H9 (cell line): ENCODE measurements around the gene PHF20. TPM values are rescaled to one million over a fixed set of nuclear protein-coding genes. Genes with fewer than 3 reads are reported as not detected.

ENCODE experiments used
- DNase-seq: peaks from one replicate; pipeline ENCODE4 v3.0.0-alpha.2; 2017
- H2AFZ ChIP-seq: one replicate; pipeline ENCODE4 v1.6.1; 2013; ENCODE audit warnings: mild to moderate bottlenecking, low read length, control low read depth, moderate library complexity
- H2AK5ac ChIP-seq: 2 replicates; pipeline ENCODE4 v1.6.1; 2013; ENCODE audit warnings: low read length, control low read depth, mixed read lengths; ENCODE audit not compliant: insufficient read length
- H2BK120ac ChIP-seq: one replicate; pipeline ENCODE4 v1.6.1; 2013; ENCODE audit warnings: low read depth, mild to moderate bottlenecking, low read length, control low read depth, inconsistent platforms; ENCODE audit not compliant: poor library complexity, severe bottlenecking
- H2BK12ac ChIP-seq: 2 replicates; pipeline ENCODE4 v1.6.1; 2013; ENCODE audit warnings: low read length, control low read depth, mixed read lengths, low read depth; ENCODE audit not compliant: insufficient read length
- H2BK15ac ChIP-seq: 2 replicates; pipeline ENCODE4 v1.6.1; 2013; ENCODE audit warnings: low read depth, low read length, control low read depth
- H2BK20ac ChIP-seq: one replicate; pipeline ENCODE4 v1.6.1; 2013; ENCODE audit warnings: low read depth, mild to moderate bottlenecking, low read length, control low read depth, inconsistent platforms; ENCODE audit not compliant: poor library complexity, severe bottlenecking
- H2BK5ac ChIP-seq: 2 replicates; pipeline ENCODE4 v1.6.1; 2013; ENCODE audit warnings: low read length, control low read depth, mixed read lengths; ENCODE audit not compliant: insufficient read length
- H3K14ac ChIP-seq: 2 replicates; pipeline ENCODE4 v1.6.1; 2013; ENCODE audit warnings: low read length, control low read depth; ENCODE audit not compliant: insufficient read depth
- H3K18ac ChIP-seq: 2 replicates; pipeline ENCODE4 v1.6.1; 2013; ENCODE audit warnings: low read depth, mild to moderate bottlenecking, mixed read lengths, low read length, control low read depth; ENCODE audit not compliant: insufficient read length
- H3K23ac ChIP-seq: 2 replicates; pipeline ENCODE4 v1.6.1; 2013; ENCODE audit warnings: low read length, control low read depth, mixed read lengths, low read depth; ENCODE audit not compliant: insufficient read length
- H3K23me2 ChIP-seq: 2 replicates; pipeline ENCODE4 v1.6.1; 2013; ENCODE audit warnings: low read depth, mild to moderate bottlenecking, mixed read lengths, low read length, control low read depth; ENCODE audit not compliant: insufficient read length, poor library complexity, severe bottlenecking
- H3K27ac ChIP-seq: 2 replicates; pipeline ENCODE4 v1.5.1; 2013; ENCODE audit warnings: low read length, control low read depth, mixed read lengths, low read depth; ENCODE audit not compliant: insufficient read length
- H3K27me3 ChIP-seq: 2 replicates; pipeline ENCODE4 v1.6.1; 2013; ENCODE audit warnings: low read length, control low read depth, inconsistent platforms; ENCODE audit not compliant: insufficient read depth
- H3K4ac ChIP-seq: 2 replicates; pipeline ENCODE4 v1.6.1; 2013; ENCODE audit warnings: low read depth, mild to moderate bottlenecking, control low read depth, inconsistent platforms, low read length, moderate library complexity
- H3K4me1 ChIP-seq: 2 replicates; pipeline ENCODE4 v1.6.1; 2013; ENCODE audit warnings: low read length, control low read depth, inconsistent platforms; ENCODE audit not compliant: insufficient read depth
- H3K4me2 ChIP-seq: 2 replicates; pipeline ENCODE4 v1.6.1; 2013; ENCODE audit warnings: low read length, control low read depth, mixed read lengths; ENCODE audit not compliant: insufficient read length, insufficient read depth
- H3K56ac ChIP-seq: 2 replicates; pipeline ENCODE4 v1.6.1; 2013; ENCODE audit warnings: low read depth, mild to moderate bottlenecking, mixed read lengths, low read length, control low read depth; ENCODE audit not compliant: insufficient read length
- H3K79me1 ChIP-seq: 2 replicates; pipeline ENCODE4 v1.6.1; 2013; ENCODE audit warnings: low read depth, mild to moderate bottlenecking, moderate library complexity, low read length, control low read depth, inconsistent platforms; ENCODE audit not compliant: insufficient read depth, poor library complexity, severe bottlenecking
- H3K79me2 ChIP-seq: 2 replicates; pipeline ENCODE4 v1.6.1; 2013; ENCODE audit warnings: low read length, control low read depth, inconsistent platforms; ENCODE audit not compliant: insufficient read depth
- H3K9ac ChIP-seq: 2 replicates; pipeline ENCODE4 v1.6.1; 2013; ENCODE audit warnings: low read length, control low read depth, mixed read lengths; ENCODE audit not compliant: insufficient read length; ENCODE audit errors: extremely low read depth
- H3K9me3 ChIP-seq: one replicate; pipeline ENCODE4 v1.6.1; 2013; ENCODE audit warnings: low read depth, low read length, inconsistent platforms; ENCODE audit not compliant: control insufficient read depth
- H3T11ph ChIP-seq: one replicate; pipeline ENCODE4 v1.6.1; 2013; ENCODE audit warnings: mild to moderate bottlenecking, low read length, control low read depth, inconsistent platforms
- H4K20me1 ChIP-seq: one replicate; pipeline ENCODE4 v1.6.1; 2013; ENCODE audit not compliant: control insufficient read depth, insufficient read length, insufficient read depth
- H4K5ac ChIP-seq: 2 replicates; pipeline ENCODE4 v1.6.1; 2013; ENCODE audit warnings: low read depth, mild to moderate bottlenecking, mixed read lengths, low read length, control low read depth; ENCODE audit not compliant: insufficient read length
- H4K8ac ChIP-seq: replicated peaks from 2 replicates; pipeline ENCODE4 v1.6.1; 2013; ENCODE audit warnings: low read length, control low read depth, mixed read lengths, low read depth; ENCODE audit not compliant: insufficient read length
- H4K91ac ChIP-seq: 2 replicates; pipeline ENCODE4 v1.6.1; 2013; ENCODE audit warnings: low read depth, mild to moderate bottlenecking, moderate library complexity, mixed read lengths, low read length, control low read depth; ENCODE audit not compliant: insufficient read length
- H3K27ac Mint-ChIP-seq, 3 experiments: 2 replicates in 2 of 3; 3 replicates in 1 of 3; pipeline ENCODE4 v1.8.0; 2020 to 2021; ENCODE audit warnings: mixed read lengths in 3 of 3, mild to moderate bottlenecking in 1 of 3, moderate library complexity in 1 of 3
- H3K27me3 Mint-ChIP-seq: 2 replicates; pipeline ENCODE4 v1.8.0; 2021; ENCODE audit warnings: low read depth, mild to moderate bottlenecking, moderate library complexity, mixed read lengths
- H3K36me3 Mint-ChIP-seq, 3 experiments: 2 replicates in 2 of 3; 3 replicates in 1 of 3; pipeline ENCODE4 v1.8.0; 2020 to 2021; ENCODE audit warnings: low read depth in 3 of 3, mixed read lengths in 3 of 3; ENCODE audit not compliant: insufficient read depth in 1 of 3
- H3K4me1 Mint-ChIP-seq, 2 experiments: 2 replicates each; pipeline ENCODE4 v1.8.0; 2020; ENCODE audit warnings: mixed read lengths in 2 of 2
- H3K4me3 Mint-ChIP-seq, 2 experiments: 2 replicates in 1 of 2; 3 replicates in 1 of 2; pipeline ENCODE4 v1.8.0; 2020 to 2021; ENCODE audit warnings: mild to moderate bottlenecking in 2 of 2, mixed read lengths in 2 of 2, moderate library complexity in 1 of 2
- H3K9me3 Mint-ChIP-seq, 2 experiments: 2 replicates in 1 of 2; 3 replicates in 1 of 2; pipeline ENCODE4 v1.8.0; 2020; ENCODE audit warnings: mild to moderate bottlenecking in 2 of 2, mixed read lengths in 2 of 2, moderate library complexity in 1 of 2
- CTCF ChIP-seq: fragments of 200-600 bp; sonication (generic); conservative IDR thresholded peaks from 3 replicates; pipeline ENCODE4 v1.8.0; 2021; ENCODE audit warnings: antibody characterized with exemption, mild to moderate bottlenecking
- WGBS: extraction: QIAGEN DNeasy Blood & Tissue Kit; methylation state at CpG from one replicate; pipeline ENCODE4 v1.1.7; 2013; ENCODE audit warnings: missing lambda C conversion rate, low lambda C conversion rate, mixed read lengths; ENCODE audit not compliant: insufficient read length; ENCODE audit errors: extremely low coverage; 5-methylcytosine and 5-hydroxymethylcytosine counted together
- total RNA-seq: library from RNA; stranded (reverse); gene quantifications from 2 replicates; pipeline ENCODE4 v1.2.1, GENCODE V29; 2021

PHF20 gene
- total RNA-seq, 1 experiment from 2014 or later, result 50.3 TPM

GRCh38 chr20:35975576-35976373 is 204.0 kb downstream of the PHF20 start:
- H3K9ac ChIP-seq, result no peak overlapping the region
- no peaks in the 10 kb centered on the region for H3K23me2 ChIP-seq
- H3K23ac ChIP-seq, result no peak overlapping the region
- H2BK20ac ChIP-seq, result no peak overlapping the region
- Mint-ChIP-seq H3K4me1 (0 out of 4 replicates have a peak, but pooled peaks cover 0 to 3% of the 10 kb centered on the region in 2 experiments), H3K27me3 (peaks cover 9% of the 10 kb centered on the region), H3K9me3 (peaks cover 0 to 4% of the 10 kb centered on the region in 2 experiments; a peak in 1 of 5 replicates), H3K36me3 (no peaks in the 10 kb centered on the region), H3K27ac (no peak overlapping the region), H3K4me3 (no peak overlapping the region)
- no peak overlapping the region for H2BK15ac ChIP-seq
- H2AFZ ChIP-seq, result no peak overlapping the region
- no peak for TF ChIP-seq CTCF
- no peaks in the 10 kb centered on the region for H3K79me2 ChIP-seq
- H3K18ac ChIP-seq, result no peak overlapping the region
- no peaks in the 10 kb centered on the region for H4K20me1 ChIP-seq
- WGBS, result no CpG with 5 or more reads among the region's 9 CpGs
- no peak overlapping the region for H4K5ac ChIP-seq
- H3T11ph ChIP-seq, result no peak overlapping the region
- H3K4ac ChIP-seq, result no peak overlapping the region
- H3K27me3 ChIP-seq, result no peaks in the 10 kb centered on the region
- H2BK5ac ChIP-seq, result no peak overlapping the region
- H3K27ac ChIP-seq, result no peak overlapping the region
- H2AK5ac ChIP-seq, result no peak overlapping the region
- H3K56ac ChIP-seq, result no peak overlapping the region
- H4K8ac ChIP-seq, result no peak overlapping the region
- H2BK120ac ChIP-seq, result peak overlapping the region; percentile 10
- no peak overlapping the region for H4K91ac ChIP-seq
- no peak overlapping the region for H2BK12ac ChIP-seq
- no peaks in the 10 kb centered on the region for H3K9me3 ChIP-seq
- no peak overlapping the region for H3K14ac ChIP-seq
- no peaks in the 10 kb centered on the region for H3K4me1 ChIP-seq
- no peak for DNase-seq
- H3K4me2 ChIP-seq, result no peak overlapping the region
- no peaks in the 10 kb centered on the region for H3K79me1 ChIP-seq
